KOPT-K1 (cell line): ENCODE measurements around the gene BCORL1.

ENCODE experiments used
- H3K27ac ChIP-seq: fragments of 200-600 bp; sonication (generic); 2 replicates; pipeline ENCODE4 v1.5.1; 2016; ENCODE audit warnings: antibody characterized with exemption, mild to moderate bottlenecking, low read depth, low read length; ENCODE audit not compliant: poor library complexity, severe bottlenecking
- H3K36me3 ChIP-seq: fragments of 200-600 bp; sonication (generic); 2 replicates; pipeline ENCODE4 v1.5.1; 2017; ENCODE audit warnings: antibody characterized with exemption, mild to moderate bottlenecking, low read length, moderate library complexity; ENCODE audit not compliant: insufficient read depth
- H3K9me3 ChIP-seq: fragments of 200-600 bp; sonication (generic); 2 replicates; pipeline ENCODE4 v1.5.1; 2017; ENCODE audit warnings: antibody characterized with exemption, low read length, mild to moderate bottlenecking; ENCODE audit not compliant: insufficient read depth, poor library complexity, severe bottlenecking

The BCORL1 gene

GRCh38 chrX:129981752-129982299, 609 bp upstream of the BCORL1 start:
- Histone ChIP-seq H3K36me3 (no peaks in the 10 kb centered on the region), H3K9me3 (no peaks in the 10 kb centered on the region), H3K27ac (peak overlapping the region; percentile 68)

GRCh38 chrX:129983575-129984110, 1.2 kb downstream of the BCORL1 start:
- Histone ChIP-seq H3K9me3 (no peaks in the 10 kb centered on the region), H3K36me3 (no peaks in the 10 kb centered on the region; the same call in 1 of the 2 replicates), H3K27ac (no peak overlapping the region)

- Histone ChIP-seq H3K9me3 (no peaks in the 10 kb centered on the region), H3K36me3 (no peaks in the 10 kb centered on the region; the same call in 1 of the 2 replicates), H3K27ac (peak overlapping the region; percentile 68)
Measured at GRCh38 chrX:129984111-129984958, 1.9 kb downstream of the BCORL1 start.

GRCh38 chrX:129987871-129988270, 5.4 kb downstream of the BCORL1 start:
- Histone ChIP-seq H3K36me3 (no peaks in the 10 kb centered on the region; the same call in 1 of the 2 replicates), H3K9me3 (no peaks in the 10 kb centered on the region), H3K27ac (no peak overlapping the region)

- Histone ChIP-seq H3K27ac (no peak overlapping the region), H3K9me3 (no peaks in the 10 kb centered on the region)
Measured at GRCh38 chrX:129992181-129992580, 9.7 kb downstream of the BCORL1 start.

GRCh38 chrX:129996120-129996519, 13.7 kb downstream of the BCORL1 start:
- Histone ChIP-seq H3K36me3 (peaks cover 12% of the 10 kb centered on the region; the same call in 1 of the 2 replicates), H3K9me3 (no peaks in the 10 kb centered on the region), H3K27ac (no peak overlapping the region)

More at GRCh38 chrX:129992181-129992580, 9.7 kb downstream of the BCORL1 start:
- peaks cover 12% of the 10 kb centered on the region; the same call in 1 of the 2 replicates for H3K36me3 ChIP-seq

GRCh38 chrX:129997086-129997485, 14.7 kb downstream of the BCORL1 start:
- H3K9me3 ChIP-seq = no peaks in the 10 kb centered on the region
- peaks cover 12% of the 10 kb centered on the region; the same call in 1 of the 2 replicates for H3K36me3 ChIP-seq
- no peak overlapping the region for H3K27ac ChIP-seq

- peaks cover 12% of the 10 kb centered on the region; the same call in 1 of the 2 replicates for H3K36me3 ChIP-seq
- no peaks in the 10 kb centered on the region for H3K9me3 ChIP-seq
- no peak overlapping the region for H3K27ac ChIP-seq
Measured at GRCh38 chrX:129998021-129998420, 15.6 kb downstream of the BCORL1 start.

GRCh38 chrX:130001893-130002292, 19.5 kb downstream of the BCORL1 start:
- H3K27ac ChIP-seq = no peak overlapping the region
- H3K36me3 ChIP-seq = peaks cover 22% of the 10 kb centered on the region; the same call in 1 of the 2 replicates
- no peaks in the 10 kb centered on the region for H3K9me3 ChIP-seq

- Histone ChIP-seq H3K27ac (no peak overlapping the region), H3K9me3 (no peaks in the 10 kb centered on the region), H3K36me3 (peaks cover 25% of the 10 kb centered on the region; the same call in 1 of the 2 replicates)
Measured at GRCh38 chrX:130002541-130002940, 20.1 kb downstream of the BCORL1 start.

GRCh38 chrX:130005089-130005807, 22.8 kb downstream of the BCORL1 start:
- Histone ChIP-seq H3K9me3 (no peaks in the 10 kb centered on the region), H3K36me3 (peaks cover 39% of the 10 kb centered on the region), H3K27ac (no peak overlapping the region)

- Histone ChIP-seq H3K27ac (no peak overlapping the region), H3K9me3 (no peaks in the 10 kb centered on the region), H3K36me3 (peaks cover 72% of the 10 kb centered on the region)
Measured at GRCh38 chrX:130009658-130010223, 27.3 kb downstream of the BCORL1 start.

GRCh38 chrX:130012683-130013082, 30.2 kb downstream of the BCORL1 start:
- Histone ChIP-seq H3K9me3 (no peaks in the 10 kb centered on the region), H3K27ac (no peak overlapping the region), H3K36me3 (peaks cover 76% of the 10 kb centered on the region)

GRCh38 chrX:130013661-130014060, 31.2 kb downstream of the BCORL1 start:
- Histone ChIP-seq H3K36me3 (peaks cover 80% of the 10 kb centered on the region), H3K9me3 (no peaks in the 10 kb centered on the region), H3K27ac (no peak overlapping the region)
